Panc1 (cell line): ENCODE data around the gene FANCD2OS. TPM values are rescaled to one million over a fixed set of nuclear protein-coding genes. Genes with fewer than 3 reads are reported as not detected.

ENCODE experiments used
- ATAC-seq: fragments of 200-7000 bp; cut with Tn5 transposase; 2 replicates; pipeline ENCODE4 v1.9.1; 2020; ENCODE audit warnings: mild to moderate bottlenecking, moderate library complexity
- BruUV-seq: library from RNA; stranded (reverse); fragments of 400-500 nt; replicated peaks from 2 replicates; lab custom pipeline; 2021; lab: Mats Ljungman, UMichigan
- CTCF ChIA-PET: fragments of 300-600 bp; sonication (Branson Sonifier 250); formaldehyde crosslinking; loops from one replicate; lab custom pipeline; 2022; ENCODE audit warnings: antibody characterized with exemption; lab: Charles Lee
- POLR2A ChIA-PET: fragments of 300-600 bp; sonication (Branson Sonifier 250); formaldehyde crosslinking; loops from one replicate; lab custom pipeline; 2022; ENCODE audit warnings: antibody characterized with exemption; lab: Charles Lee
- DNase-seq: peaks from one replicate; pipeline ENCODE4 v3.0.0-alpha.2; 2010; ENCODE audit warnings: low read depth, low spot score
- H3K27ac ChIP-seq: 2 replicates; pipeline ENCODE4 v1.5.1; 2011; ENCODE audit warnings: mild to moderate bottlenecking, low read length, inconsistent platforms
- H3K27me3 ChIP-seq: fragments of 200-500 bp; sonication (Bioruptor generic); 2 replicates; pipeline ENCODE4 v1.6.0; 2014; ENCODE audit warnings: low read length, inconsistent platforms; ENCODE audit not compliant: control insufficient read depth, insufficient read depth
- H3K36me3 ChIP-seq: fragments of 200-500 bp; sonication (Bioruptor generic); 2 replicates; pipeline ENCODE4 v1.5.1; 2014; ENCODE audit warnings: inconsistent platforms, mild to moderate bottlenecking, low read length, moderate library complexity; ENCODE audit not compliant: control insufficient read depth, insufficient read depth
- H3K4me1 ChIP-seq: 2 replicates; pipeline ENCODE4 v1.5.1; 2011; ENCODE audit warnings: inconsistent platforms, mild to moderate bottlenecking, low read length, moderate library complexity; ENCODE audit not compliant: control insufficient read depth, insufficient read depth
- H3K4me3 ChIP-seq, 2 experiments: 2 replicates each; pipeline ENCODE4 v1.5.1; 2011 to 2012; ENCODE audit warnings: low read depth in 2 of 2, low read length in 2 of 2, mild to moderate bottlenecking in 2 of 2, inconsistent platforms in 1 of 2, moderate library complexity in 1 of 2
- H3K9me3 ChIP-seq: fragments of 200-500 bp; sonication (Bioruptor generic); 2 replicates; pipeline ENCODE4 v1.5.1; 2014; ENCODE audit warnings: low read depth, mild to moderate bottlenecking, inconsistent platforms, low read length, moderate library complexity; ENCODE audit not compliant: control insufficient read depth, insufficient read depth
- CTCF ChIP-seq: fragments of 450-650 bp; IDR thresholded peaks from 2 replicates; pipeline ENCODE4 v1.5.1; 2017; ENCODE audit warnings: mild to moderate bottlenecking
- POLR2AphosphoS5 ChIP-seq: IDR thresholded peaks from 2 replicates; pipeline ENCODE4 v1.6.1; 2012; ENCODE audit warnings: mild to moderate bottlenecking, low read depth, low read length, moderate library complexity
- REST ChIP-seq, 2 experiments: IDR thresholded peaks; 2 replicates each; pipeline ENCODE4 v1.6.1; 2011 to 2012; ENCODE audit warnings: low read depth in 2 of 2, control low read depth in 1 of 2, low read length in 1 of 2, mild to moderate bottlenecking in 1 of 2, moderate library complexity in 1 of 2; ENCODE audit not compliant: insufficient read depth in 1 of 2
- SIN3A ChIP-seq: IDR thresholded peaks from 2 replicates; pipeline ENCODE4 v1.6.1; 2012; ENCODE audit warnings: low read depth, mild to moderate bottlenecking, low read length, moderate library complexity, borderline replicate concordance; ENCODE audit not compliant: insufficient read depth
- TCF7L2 ChIP-seq: IDR thresholded peaks from 2 replicates; pipeline ENCODE4 v1.6.1; 2011; ENCODE audit warnings: mild to moderate bottlenecking, low read depth, low read length, inconsistent platforms
- in situ Hi-C: cut with HindIII; loops from 2 replicates; pipeline ENCODE4 v1.10.0; 2016; ENCODE audit warnings: low sequenced_read_pairs, low pct_unique_long_range_greater_than_20kb
- intact Hi-C: fragments of 100-400 bp; cut with micrococcal nuclease; formaldehyde crosslinking; loops from one replicate; pipeline ENCODE4 v1.10.0; 2022; ENCODE audit not compliant: unreplicated experiment
- total RNA-seq: library from RNA; stranded (reverse); gene quantifications from one replicate; pipeline ENCODE4 v1.2.1, GENCODE V29; 2021; ENCODE audit not compliant: unreplicated experiment

The FANCD2OS gene
- total RNA-seq, 1 experiment from 2014 or later: not detected

- TF ChIP-seq POLR2AphosphoS5: no peak
- TF ChIP-seq TCF7L2: no peak
- TF ChIP-seq REST (IDR thresholded peaks at IDR 0.05; ENCODE audit: insufficient read depth in 1 of 2, low read depth in 2 of 2, low read length in 1 of 2): no peak
- no peaks in the 10 kb centered on the region for H3K9me3 ChIP-seq
- intact Hi-C loops (no loop called here), in situ Hi-C loops (no loop called here)
- H3K27me3 ChIP-seq: no peaks in the 10 kb centered on the region
- no peak overlapping the region for H3K4me3 ChIP-seq
- POLR2A ChIA-PET: no interaction called here
- CTCF ChIA-PET: no interaction called here
- peaks cover 8% of the 10 kb centered on the region for H3K36me3 ChIP-seq
- H3K4me1 ChIP-seq: no peaks in the 10 kb centered on the region
- ATAC-seq: no peak
- DNase-seq: no peak
- no peak overlapping the region for H3K27ac ChIP-seq
- no TSS peak for BruUV-seq
Measured at GRCh38 chr3:10150987-10151386, 42.9 kb upstream of the FANCD2OS start.

GRCh38 chr3:10149226-10149625, 41.2 kb upstream of the FANCD2OS start:
- intact Hi-C loops (no loop called here), in situ Hi-C loops (no loop called here)
- CTCF ChIA-PET: no interaction called here
- DNase-seq: no peak
- no peaks in the 10 kb centered on the region for H3K27me3 ChIP-seq
- POLR2A ChIA-PET: no interaction called here
- no peaks in the 10 kb centered on the region for H3K9me3 ChIP-seq
- H3K4me3 ChIP-seq: no peak overlapping the region
- no peak for TF ChIP-seq SIN3A
- no peak for TF ChIP-seq CTCF
- no peak for TF ChIP-seq REST (IDR thresholded peaks at IDR 0.05; ENCODE audit: insufficient read depth in 1 of 2, low read depth in 2 of 2, low read length in 1 of 2)
- no peak for TF ChIP-seq POLR2AphosphoS5
- no peak for TF ChIP-seq TCF7L2
- no peaks in the 10 kb centered on the region for H3K4me1 ChIP-seq
- no peak overlapping the region for H3K27ac ChIP-seq
- H3K36me3 ChIP-seq: peaks cover 8% of the 10 kb centered on the region
- no peak for ATAC-seq
- no TSS peak for BruUV-seq
